H4 (cell line): Measurements from ENCODE around the gene CNNM2. TPM values are rescaled to one million over a fixed set of nuclear protein-coding genes. Genes with fewer than 3 reads are reported as not detected.

Source experiments
- DNase-seq: peaks from one replicate; pipeline ENCODE4 v3.0.0-alpha.2; 2015; ENCODE audit warnings: low spot score
- total RNA-seq: library from RNA; depleted of rRNA; stranded (reverse); fragments of >200 nt; shearing (Covaris generic); gene quantifications from 2 replicates; pipeline ENCODE4 v1.2.3, GENCODE V29; 2014

Gene CNNM2
- total RNA-seq, 1 experiment from 2014 or later: 3.4 TPM

DNA sequence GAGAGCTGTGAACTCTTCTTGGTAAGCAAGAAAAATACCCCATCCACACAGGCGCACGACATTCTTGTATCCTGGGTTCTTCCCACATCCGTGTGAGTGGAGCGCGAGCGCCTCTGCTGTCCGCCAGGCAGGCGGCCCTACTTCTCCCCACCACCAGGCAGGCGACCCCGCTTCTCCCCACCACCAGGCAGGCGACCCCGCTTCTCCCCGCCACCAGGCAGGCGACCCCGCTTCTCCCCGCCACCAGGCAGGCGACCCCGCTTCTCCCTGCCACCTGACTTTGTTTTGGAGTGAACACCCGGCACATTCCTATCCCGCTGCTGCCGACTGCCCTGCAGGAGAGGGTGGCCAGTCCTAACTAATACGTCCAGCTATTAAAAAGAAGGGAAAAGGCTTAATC lies 154.2 kb downstream of the CNNM2 start:
- no peak for DNase-seq

DNA sequence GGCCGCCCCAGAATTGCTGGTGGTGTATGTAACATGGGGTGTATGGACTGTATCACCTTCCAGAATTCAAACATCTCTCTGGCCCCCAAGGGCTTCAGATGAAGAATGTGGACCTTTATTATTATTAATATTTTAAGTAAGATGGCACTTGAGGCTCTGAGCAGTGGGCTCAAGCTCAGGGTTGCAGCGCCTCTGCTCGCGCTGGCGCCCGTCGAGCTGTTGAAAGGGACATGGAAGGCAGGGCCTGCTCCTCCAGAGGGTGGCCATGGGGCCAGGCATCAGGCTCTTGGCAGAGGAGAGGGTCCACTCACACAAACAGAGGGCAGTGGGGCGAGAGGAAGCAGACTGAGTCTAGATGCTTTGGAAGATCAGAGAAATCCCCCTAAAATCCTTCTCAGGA lies 154.8 kb downstream of the CNNM2 start:
- no peak for DNase-seq

- DNase-seq: no peak
Observed at GRCh38 chr10:103077020-103077419, 158.9 kb downstream of the CNNM2 start.

DNA sequence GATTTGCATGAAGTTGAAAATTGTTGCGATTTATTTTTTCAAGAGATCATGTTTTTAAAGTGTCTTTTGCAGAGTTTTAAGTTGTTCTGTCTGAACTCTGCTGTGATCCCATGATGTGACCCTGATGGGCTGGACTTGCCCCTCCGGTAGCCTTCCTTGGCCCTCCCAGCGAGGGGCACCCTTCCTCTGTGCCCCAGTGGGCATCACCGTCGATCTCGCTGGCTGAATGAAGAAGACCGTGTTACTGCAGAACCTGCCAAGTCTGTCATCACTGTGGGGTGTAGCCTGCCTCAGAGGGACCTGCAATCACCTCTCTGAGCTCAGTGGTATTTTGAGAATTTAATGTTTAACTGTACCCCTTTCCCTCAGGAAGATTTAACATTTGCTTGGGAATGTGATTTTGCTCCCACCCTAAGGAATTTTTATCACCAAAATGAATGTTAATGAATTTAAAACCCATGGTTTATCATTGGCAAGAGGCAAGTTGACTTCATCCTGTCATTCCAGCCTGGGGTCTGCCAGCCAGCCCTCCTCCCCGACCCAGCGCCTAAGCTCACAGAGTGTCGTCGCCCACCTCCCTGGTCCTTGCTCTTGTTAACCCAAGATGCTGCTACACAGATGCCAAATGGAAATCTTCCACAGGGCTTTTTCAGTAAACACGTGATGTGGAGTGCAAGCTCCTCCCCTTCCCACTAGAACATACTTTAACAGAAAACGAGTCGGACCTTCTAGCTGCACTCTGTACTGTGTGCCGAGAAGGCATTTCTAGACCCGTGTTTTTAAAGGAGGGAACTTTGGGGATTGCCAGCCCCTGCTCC lies 159.6 kb downstream of the CNNM2 start:
- no peak for DNase-seq

DNA sequence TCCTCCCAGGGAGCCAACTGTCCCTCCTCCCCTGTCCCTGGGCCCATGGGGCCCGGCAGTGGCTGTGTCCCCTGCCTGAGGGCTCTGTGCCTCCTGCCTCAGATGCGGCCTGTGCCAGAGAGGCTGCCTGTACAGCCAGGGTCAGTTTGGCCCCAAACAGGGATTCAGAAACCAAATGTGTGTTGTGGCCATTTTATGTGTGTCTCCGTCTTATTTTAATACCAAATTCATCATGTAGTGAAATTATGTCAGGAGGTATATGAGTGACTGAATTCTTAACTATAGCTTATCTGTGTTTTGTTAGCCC lies 160.2 kb downstream of the CNNM2 start:
- no peak for DNase-seq

GRCh38 chr10:103078676-103079075 lies 160.6 kb downstream of the CNNM2 start:
- DNase-seq: no peak

GRCh38 chr10:103079100-103079499 lies 161.0 kb downstream of the CNNM2 start:
- DNase-seq: no peak

- DNase-seq: no peak
Observed at GRCh38 chr10:103079946-103080345, 161.9 kb downstream of the CNNM2 start.

DNA sequence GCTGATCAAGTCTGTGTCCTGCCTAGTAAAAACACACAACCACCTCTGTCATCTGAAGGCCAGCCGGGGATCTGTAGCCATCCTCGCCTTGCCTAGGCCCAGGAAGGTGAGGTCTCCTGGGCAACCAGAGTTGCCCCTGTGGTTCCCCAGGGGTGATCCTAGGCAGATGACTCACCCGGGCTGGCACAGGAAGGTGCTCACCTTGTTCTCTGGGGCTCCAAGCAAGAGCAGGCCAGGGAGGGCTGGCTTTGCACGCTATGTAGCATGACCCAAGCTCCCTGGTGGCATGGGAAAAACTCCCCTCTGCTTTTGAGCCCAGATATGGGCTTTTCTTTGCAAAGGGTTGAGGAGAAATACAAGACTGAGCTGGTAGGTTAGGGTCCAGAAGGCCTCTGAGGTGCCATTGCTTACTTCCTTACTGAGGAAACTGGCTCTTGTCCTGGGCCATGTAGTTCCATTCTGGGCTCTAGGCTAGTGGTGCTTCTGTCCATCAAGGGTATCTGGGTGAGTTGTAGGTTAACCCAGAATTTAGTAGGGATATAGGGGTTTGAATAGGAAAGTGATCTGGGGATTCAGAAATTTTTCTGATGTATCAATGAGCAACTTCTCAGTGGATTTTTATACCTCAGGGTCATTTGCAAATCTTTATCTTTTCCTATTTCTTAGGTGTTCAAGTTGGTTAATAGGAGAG lies 162.9 kb downstream of the CNNM2 start:
- DNase-seq: no peak

DNA sequence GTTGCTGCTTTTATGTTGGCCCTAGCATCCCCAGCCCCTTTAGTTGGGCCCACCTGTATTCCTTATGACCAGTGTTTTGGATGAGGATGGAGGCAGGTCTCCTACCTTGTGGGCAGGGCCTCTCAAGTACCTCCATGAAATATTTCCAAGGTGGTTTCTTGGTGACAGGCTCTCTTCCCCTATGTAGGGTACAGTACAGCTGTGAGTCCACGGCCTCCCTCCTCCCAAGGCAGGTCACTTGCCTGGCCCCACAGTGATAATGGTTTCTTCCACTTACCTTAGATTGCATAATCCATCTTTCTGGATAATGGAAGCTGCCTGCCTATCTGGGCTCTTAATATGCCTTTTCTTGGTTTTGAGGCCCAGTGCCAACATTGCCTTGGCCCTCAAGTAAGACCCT lies 164.6 kb downstream of the CNNM2 start:
- no peak for DNase-seq

DNA sequence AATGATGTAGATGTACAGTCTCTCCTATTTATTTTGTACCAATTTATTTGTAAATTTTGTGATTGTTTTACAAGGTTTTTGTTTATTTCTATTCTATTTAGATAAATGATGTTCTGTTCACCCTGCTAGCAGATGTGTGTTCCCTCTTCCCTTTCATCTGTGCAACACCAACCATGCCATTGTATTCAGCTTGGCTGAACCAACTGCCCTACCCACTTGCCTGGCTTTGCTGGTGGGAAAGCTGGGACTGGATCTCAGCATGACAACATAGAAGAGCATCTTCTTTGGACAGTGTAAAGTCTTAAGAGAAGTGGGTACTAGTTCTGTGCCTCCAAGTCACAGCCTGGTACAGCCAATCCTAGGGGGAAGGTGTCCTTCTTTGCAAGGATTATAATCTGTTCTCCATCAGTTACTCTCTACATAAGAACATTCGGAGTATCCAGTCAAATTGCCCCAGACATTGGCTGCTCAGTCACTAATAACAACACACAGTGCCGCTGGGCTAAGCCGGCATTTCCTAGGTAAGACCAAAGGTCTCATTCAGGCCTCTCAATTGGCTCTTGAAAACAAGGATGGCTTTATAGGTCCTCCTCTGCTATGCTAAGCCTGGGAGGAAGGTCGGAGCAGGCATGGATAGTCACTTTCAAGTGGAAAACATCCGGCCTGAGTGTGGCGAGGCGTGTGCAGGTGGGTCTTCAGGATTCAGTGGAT lies 165.3 kb downstream of the CNNM2 start:
- DNase-seq: no peak

- DNase-seq: no peak
Observed at GRCh38 chr10:103083977-103084320, 165.9 kb downstream of the CNNM2 start.

DNA sequence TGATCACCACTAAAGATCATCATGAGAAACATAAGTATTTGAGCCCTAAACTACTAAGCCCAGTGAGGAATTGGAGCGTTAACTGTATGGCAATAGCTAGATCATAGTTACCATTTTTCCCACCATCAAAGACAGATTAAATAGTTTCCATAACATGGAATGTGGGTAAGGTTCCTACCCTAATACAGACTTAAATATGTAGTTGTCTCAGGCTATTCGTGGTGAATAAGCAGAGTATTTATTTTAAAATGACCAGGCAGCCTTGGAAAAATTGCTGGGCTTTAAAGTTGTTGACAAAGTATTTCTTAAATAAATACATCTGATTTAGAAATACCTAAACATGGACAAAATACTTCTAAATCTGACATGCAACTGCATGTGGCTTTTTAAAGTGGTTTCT lies 168.2 kb downstream of the CNNM2 start:
- no peak for DNase-seq

GRCh38 chr10:103086799-103087198 lies 168.7 kb downstream of the CNNM2 start:
- no peak for DNase-seq

DNA sequence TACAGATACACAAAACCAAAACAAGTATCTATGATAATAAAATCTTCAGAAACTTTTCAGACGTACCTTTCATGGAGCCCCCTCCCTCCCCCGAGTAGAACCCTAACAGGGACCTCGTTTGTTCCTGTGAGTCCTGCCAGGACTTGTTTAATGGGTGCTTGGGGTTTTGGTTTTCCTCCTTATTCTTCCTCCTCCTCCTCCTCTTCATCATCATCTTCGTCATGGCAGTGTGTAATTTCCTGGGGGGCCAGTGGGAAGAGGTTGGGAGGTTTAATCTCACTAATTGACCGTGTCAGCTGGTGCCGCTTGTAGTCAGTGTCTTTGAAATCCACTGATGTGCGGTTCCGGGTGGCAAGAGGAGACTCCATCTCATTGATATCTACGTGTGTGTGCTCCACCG lies 171.4 kb downstream of the CNNM2 start:
- DNase-seq: no peak

- DNase-seq: no peak
Observed at GRCh38 chr10:103090911-103091310, 172.8 kb downstream of the CNNM2 start.

- DNase-seq: no peak
Observed at GRCh38 chr10:103095005-103095404, 176.9 kb downstream of the CNNM2 start.

DNA sequence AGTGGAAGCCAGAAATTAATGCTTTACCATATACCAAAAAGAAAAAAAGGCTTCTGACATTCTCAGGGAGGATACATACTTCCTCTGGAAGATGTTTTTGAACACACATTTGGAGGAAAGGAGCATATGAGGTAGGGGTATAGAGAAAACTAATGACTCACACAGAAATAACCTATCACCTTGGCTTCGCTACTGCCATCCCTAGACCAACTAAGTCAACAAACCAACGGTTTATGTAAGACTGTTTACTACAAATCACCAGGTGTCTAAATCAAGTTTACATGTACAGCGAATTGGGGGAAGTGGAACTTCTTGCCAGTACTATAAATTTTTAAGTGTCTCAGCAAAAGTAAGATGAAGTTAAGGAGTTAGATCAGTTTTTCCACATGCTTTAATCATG lies 178.0 kb downstream of the CNNM2 start:
- DNase-seq: no peak

GRCh38 chr10:103098240-103098639 lies 180.1 kb downstream of the CNNM2 start:
- no peak for DNase-seq

GRCh38 chr10:103100620-103101019 lies 182.5 kb downstream of the CNNM2 start:
- DNase-seq: no peak

GRCh38 chr10:103102195-103102594 lies 184.1 kb downstream of the CNNM2 start:
- no peak for DNase-seq

DNA sequence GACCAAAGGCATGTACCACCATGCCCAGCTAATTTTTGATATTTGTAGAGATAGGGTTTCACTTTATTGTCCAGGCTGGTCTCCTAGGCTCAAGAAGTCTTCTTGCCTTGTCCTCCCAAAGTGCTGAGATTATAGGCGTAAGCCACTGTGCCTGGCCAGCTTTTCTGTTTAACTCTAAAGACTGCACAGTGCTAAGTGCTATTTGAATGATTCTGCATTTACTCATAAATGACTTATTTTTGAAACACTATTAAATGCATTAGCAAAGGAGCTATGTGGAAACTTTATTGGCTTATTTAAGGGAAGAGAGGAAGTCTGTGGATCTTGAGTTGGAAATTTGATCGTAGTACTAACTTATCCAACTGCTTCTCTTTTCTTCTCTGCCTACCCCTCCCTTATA lies 185.9 kb downstream of the CNNM2 start:
- DNase-seq: no peak

DNA sequence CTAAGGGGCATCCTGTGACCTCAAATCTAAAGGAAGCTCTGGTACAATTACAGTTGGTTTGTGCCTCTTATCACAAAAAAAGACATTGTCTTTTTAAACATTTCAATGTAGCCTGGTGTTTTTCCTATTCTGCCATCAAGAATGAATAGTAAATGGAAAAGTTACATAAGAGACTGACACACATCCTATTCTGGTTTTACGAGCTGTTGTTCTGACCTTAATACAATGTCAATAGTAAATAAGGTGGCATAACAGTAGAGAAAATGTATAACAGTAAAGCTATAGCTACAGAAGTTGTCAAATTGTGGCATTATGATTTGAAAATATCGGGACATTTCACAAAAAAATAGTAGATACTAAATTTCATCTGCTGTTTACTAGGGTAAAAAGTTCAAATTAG lies 186.6 kb downstream of the CNNM2 start:
- no peak for DNase-seq
